CD14-positive monocyte (primary cell): ENCODE measurements around the gene PCDHGC3. TPM values are rescaled to one million over a fixed set of nuclear protein-coding genes. Genes with fewer than 3 reads are reported as not detected.

Source experiments
- DNase-seq, 3 donors: peaks; one replicate each; pipeline ENCODE4 v3.0.0-alpha.2; 2011 to 2022
- H2AFZ ChIP-seq: 2 replicates; pipeline ENCODE4 v1.6.0; 2012; ENCODE audit warnings: mild to moderate bottlenecking, low read depth, low read length, inconsistent platforms; ENCODE audit not compliant: insufficient read depth, poor library complexity, severe bottlenecking
- H3K27ac ChIP-seq, 2 donors: 1 replicate in 1 of 2; 2 replicates in 1 of 2; pipeline ENCODE4 v1.5.1; 2012 to 2013; ENCODE audit warnings: low read length in 2 of 2, control low read depth in 1 of 2, inconsistent platforms in 1 of 2, low read depth in 1 of 2, mild to moderate bottlenecking in 1 of 2
- H3K27me3 ChIP-seq, 2 donors: one replicate each; pipeline versions ENCODE4 v1.6.0 to v1.6.1; 2011 to 2013; ENCODE audit warnings: low read length in 2 of 2; ENCODE audit not compliant: control insufficient read depth in 2 of 2, insufficient read depth in 2 of 2
- H3K36me3 ChIP-seq, 2 donors: replicated peaks in 1 of 2; 1 replicate in 1 of 2; 2 replicates in 1 of 2; pipeline versions ENCODE4 v1.5.1 to v1.6.1; 2012 to 2013; ENCODE audit warnings: low read length in 2 of 2, control low read depth in 1 of 2, inconsistent platforms in 1 of 2, mild to moderate bottlenecking in 1 of 2; ENCODE audit not compliant: insufficient read depth in 2 of 2, control insufficient read depth in 1 of 2
- H3K4me1 ChIP-seq, 2 donors: 1 replicate in 1 of 2; 2 replicates in 1 of 2; pipeline versions ENCODE4 v1.5.1 to v1.6.1; 2012 to 2013; ENCODE audit warnings: low read length in 2 of 2, control low read depth in 1 of 2, inconsistent platforms in 1 of 2, mild to moderate bottlenecking in 1 of 2, moderate library complexity in 1 of 2; ENCODE audit not compliant: insufficient read depth in 2 of 2, control insufficient read depth in 1 of 2
- H3K4me2 ChIP-seq: replicated peaks from 2 replicates; pipeline ENCODE3; 2012; ENCODE audit warnings: low read length, moderate library complexity, mild to moderate bottlenecking; ENCODE audit not compliant: poor library complexity, severe bottlenecking; ENCODE audit errors: extremely low read depth
- H3K4me3 ChIP-seq, 3 experiments: fragments of 200-600 bp in 1 of 3; sonication (generic) in 1 of 3; replicated peaks in 1 of 3; 1 replicate in 2 of 3; 2 replicates in 1 of 3; pipeline ENCODE4 v1.5.1; 2011 to 2013; ENCODE audit warnings: low read length in 3 of 3, mild to moderate bottlenecking in 3 of 3, control low read depth in 2 of 3, low read depth in 2 of 3, inconsistent platforms in 1 of 3, moderate library complexity in 1 of 3
- H3K79me2 ChIP-seq: 2 replicates; pipeline ENCODE4 v1.6.0; 2012; ENCODE audit warnings: mild to moderate bottlenecking, control low read depth, inconsistent platforms, low read length, moderate library complexity; ENCODE audit not compliant: insufficient read depth
- H3K9ac ChIP-seq: 2 replicates; pipeline ENCODE4 v1.6.0; 2017; ENCODE audit warnings: low read length, mild to moderate bottlenecking; ENCODE audit not compliant: insufficient read depth, poor library complexity, severe bottlenecking
- H3K9me3 ChIP-seq, 2 donors: replicated peaks in 1 of 2; 1 replicate in 1 of 2; 2 replicates in 1 of 2; pipeline versions ENCODE4 v1.5.1 to v1.6.1; 2012 to 2013; ENCODE audit warnings: low read length in 2 of 2, control low read depth in 1 of 2; ENCODE audit not compliant: control insufficient read depth in 1 of 2, insufficient read depth in 1 of 2
- H4K20me1 ChIP-seq: 2 replicates; pipeline ENCODE4 v1.6.0; 2012; ENCODE audit warnings: mild to moderate bottlenecking, low read length, control low read depth, moderate library complexity; ENCODE audit not compliant: insufficient read depth
- H3K27ac Mint-ChIP-seq, 7 donors: one replicate each; pipeline ENCODE4 v1.8.0; 2020; ENCODE audit warnings: mild to moderate bottlenecking in 7 of 7, mixed read lengths in 7 of 7, moderate library complexity in 6 of 7, inconsistent platforms in 2 of 7
- H3K27me3 Mint-ChIP-seq, 3 donors: one replicate each; pipeline ENCODE4 v1.8.0; 2021 to 2022; ENCODE audit warnings: low read depth in 3 of 3, mild to moderate bottlenecking in 3 of 3, mixed read lengths in 3 of 3, moderate library complexity in 3 of 3, inconsistent platforms in 1 of 3
- H3K36me3 Mint-ChIP-seq, 2 donors: one replicate each; pipeline ENCODE4 v1.8.0; 2020; ENCODE audit warnings: mixed read lengths in 2 of 2, inconsistent platforms in 1 of 2, mild to moderate bottlenecking in 1 of 2
- H3K4me1 Mint-ChIP-seq: one replicate; pipeline ENCODE4 v1.8.0; 2020; ENCODE audit warnings: mild to moderate bottlenecking, mixed read lengths
- H3K4me3 Mint-ChIP-seq, 2 donors: one replicate each; pipeline ENCODE4 v1.8.0; 2020; ENCODE audit warnings: mild to moderate bottlenecking in 2 of 2, mixed read lengths in 2 of 2, moderate library complexity in 1 of 2
- H3K9me3 Mint-ChIP-seq, 7 donors: one replicate each; pipeline ENCODE4 v1.8.0; 2020 to 2022; ENCODE audit warnings: mixed read lengths in 7 of 7, mild to moderate bottlenecking in 6 of 7, moderate library complexity in 6 of 7, inconsistent platforms in 2 of 7
- WGBS: methylation state at CpG from one replicate; pipeline ENCODE4 v1.1.5; 2013; ENCODE audit warnings: missing lambda C conversion rate; ENCODE audit not compliant: insufficient coverage; 5-methylcytosine and 5-hydroxymethylcytosine counted together
- intact Hi-C, 2 donors: fragments of 100-400 bp; cut with micrococcal nuclease; formaldehyde crosslinking; loops; one replicate each; pipeline versions ENCODE4 v1.15.0 to v1.15.1; 2023
- polyA plus RNA-seq, 3 donors: library from polyadenylated mRNA; depleted of rRNA in 1 of 3; unstranded in 2 of 3; stranded (reverse) in 1 of 3; fragments of 300-500 nt in 2 of 3; fragments of >200 nt in 1 of 3; fragmentation: Illumina TruSeq in 2 of 3; gene quantifications; 1 replicate in 2 of 3; 2 replicates in 1 of 3; pipeline ENCODE4 v1.2.3, GENCODE V29; 2012 to 2021
- TF ChIP-seq, protein P1 (sequence below): fragments of 200-600 bp; IDR thresholded peaks from one replicate; pipeline ENCODE4 v1.8.0; 2022; ENCODE audit warnings: antibody characterized with exemption, mild to moderate bottlenecking

PCDHGC3 gene
- polyA plus RNA-seq, 3 donors: 0.33 TPM; not detected in 2

DNA sequence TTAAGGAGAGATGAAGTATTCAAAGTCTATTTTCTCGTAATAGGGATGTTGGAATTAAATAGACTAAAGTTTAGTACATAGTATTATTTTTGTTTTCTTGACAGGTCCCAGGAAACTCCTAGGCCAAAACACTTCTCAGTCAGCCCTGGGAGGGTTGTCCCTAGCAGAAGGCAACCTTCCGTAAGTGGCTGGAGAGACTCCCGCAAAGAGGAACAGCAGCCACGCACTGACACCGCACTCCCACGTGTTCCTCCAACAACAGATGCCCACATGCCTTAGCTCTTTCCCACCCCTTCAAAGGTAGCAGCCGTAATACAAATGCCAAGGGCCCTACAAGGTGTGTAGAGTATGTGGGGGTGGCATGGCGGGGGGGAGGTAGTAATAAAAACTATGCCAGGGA, 41.5 kb downstream of the PCDHGC3 start:
- peak overlapping the region in 1 of 7 donors; percentile 70 for H3K27ac Mint-ChIP-seq
- no peaks in the 10 kb centered on the region for H3K9me3 Mint-ChIP-seq
- Histone ChIP-seq H4K20me1 (peaks cover 91% of the 10 kb centered on the region), H2AFZ (no peak overlapping the region), H3K9me3 (no peaks in the 10 kb centered on the region), H3K4me1 (peaks cover 79 to 98% of the 10 kb centered on the region in 2 donors), H3K27ac (no peak overlapping the region), H3K4me2 (no peak overlapping the region), H3K27me3 (peaks cover 0 to 5% of the 10 kb centered on the region in 2 donors), H3K79me2 (peaks cover 14% of the 10 kb centered on the region), H3K9ac (no peak overlapping the region), H3K36me3 (peaks cover 48 to 62% of the 10 kb centered on the region in 2 donors), H3K4me3 (no peak overlapping the region)
- DNase-seq: no peak
- WGBS: 32% methylated on average over 3 of the region's 8 CpGs
- peaks cover 71 to 73% of the 10 kb centered on the region in 2 donors for H3K36me3 Mint-ChIP-seq
- peaks cover 0 to 17% (median 7%) of the 10 kb centered on the region in 3 donors for H3K27me3 Mint-ChIP-seq
- TF ChIP-seq, protein P1, sequence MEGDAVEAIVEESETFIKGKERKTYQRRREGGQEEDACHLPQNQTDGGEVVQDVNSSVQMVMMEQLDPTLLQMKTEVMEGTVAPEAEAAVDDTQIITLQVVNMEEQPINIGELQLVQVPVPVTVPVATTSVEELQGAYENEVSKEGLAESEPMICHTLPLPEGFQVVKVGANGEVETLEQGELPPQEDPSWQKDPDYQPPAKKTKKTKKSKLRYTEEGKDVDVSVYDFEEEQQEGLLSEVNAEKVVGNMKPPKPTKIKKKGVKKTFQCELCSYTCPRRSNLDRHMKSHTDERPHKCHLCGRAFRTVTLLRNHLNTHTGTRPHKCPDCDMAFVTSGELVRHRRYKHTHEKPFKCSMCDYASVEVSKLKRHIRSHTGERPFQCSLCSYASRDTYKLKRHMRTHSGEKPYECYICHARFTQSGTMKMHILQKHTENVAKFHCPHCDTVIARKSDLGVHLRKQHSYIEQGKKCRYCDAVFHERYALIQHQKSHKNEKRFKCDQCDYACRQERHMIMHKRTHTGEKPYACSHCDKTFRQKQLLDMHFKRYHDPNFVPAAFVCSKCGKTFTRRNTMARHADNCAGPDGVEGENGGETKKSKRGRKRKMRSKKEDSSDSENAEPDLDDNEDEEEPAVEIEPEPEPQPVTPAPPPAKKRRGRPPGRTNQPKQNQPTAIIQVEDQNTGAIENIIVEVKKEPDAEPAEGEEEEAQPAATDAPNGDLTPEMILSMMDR: no peak
- no peak overlapping the region for H3K4me3 Mint-ChIP-seq
- H3K4me1 Mint-ChIP-seq: peaks cover 91% of the 10 kb centered on the region
- intact Hi-C loops: no loop called here

DNA sequence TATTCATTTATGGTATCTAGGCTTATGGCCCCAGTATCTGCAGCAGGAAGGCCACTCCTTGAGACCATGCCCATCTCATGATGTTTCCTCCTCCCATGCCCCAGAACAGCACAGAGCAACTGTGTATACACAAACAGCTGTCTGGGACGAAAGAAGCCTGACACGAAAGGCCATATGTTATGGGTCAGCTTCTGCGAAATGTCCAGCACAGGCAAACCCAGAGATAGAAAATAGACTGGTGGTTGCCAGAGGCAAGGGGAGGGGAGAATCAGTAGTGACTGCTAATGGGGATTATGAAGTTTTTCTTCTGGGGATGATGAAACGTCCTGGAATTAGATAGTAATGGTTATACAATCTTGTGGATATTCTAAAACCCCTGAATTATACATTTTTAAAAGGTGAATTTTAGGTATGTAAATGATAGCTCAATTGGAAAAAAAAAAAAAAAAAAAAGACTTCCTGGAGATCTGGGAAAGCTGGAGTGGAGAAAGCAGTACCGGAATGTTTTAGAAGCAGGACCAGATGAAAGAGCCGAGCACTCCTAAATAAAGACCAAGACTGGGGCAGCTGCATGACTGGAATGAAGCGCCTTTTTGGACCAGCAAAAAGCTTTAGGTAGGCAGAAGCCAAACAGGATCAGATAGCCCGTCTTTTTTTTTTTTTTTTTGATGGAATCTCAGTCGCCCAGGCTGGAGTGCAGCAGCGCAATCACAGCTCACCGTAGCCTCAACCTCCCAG, 42.3 kb downstream of the PCDHGC3 start:
- Mint-ChIP-seq H3K36me3 (peaks cover 75 to 79% of the 10 kb centered on the region in 2 donors), H3K27me3 (peaks cover 0 to 10% (median 3%) of the 10 kb centered on the region in 3 donors), H3K9me3 (no peaks in the 10 kb centered on the region), H3K27ac (peak overlapping the region in 2 of 7 donors; percentile 25 to 57), H3K4me3 (no peak overlapping the region), H3K4me1 (peaks cover 91% of the 10 kb centered on the region)
- no peak overlapping the region for H2AFZ ChIP-seq
- no peak overlapping the region for H3K9ac ChIP-seq
- no peak overlapping the region for H3K4me3 ChIP-seq
- H3K4me1 ChIP-seq: peaks cover 77 to 98% of the 10 kb centered on the region in 2 donors
- H3K4me2 ChIP-seq: no peak overlapping the region
- peaks cover 14% of the 10 kb centered on the region for H3K79me2 ChIP-seq
- H4K20me1 ChIP-seq: peaks cover 98% of the 10 kb centered on the region
- intact Hi-C loops: no loop called here
- 100% methylated on average over 6 of the region's 11 CpGs for WGBS
- no peak for DNase-seq
- H3K27ac ChIP-seq: no peak overlapping the region
- peaks cover 0 to 5% of the 10 kb centered on the region in 2 donors for H3K27me3 ChIP-seq
- peaks cover 55 to 69% of the 10 kb centered on the region in 2 donors for H3K36me3 ChIP-seq
- no peaks in the 10 kb centered on the region for H3K9me3 ChIP-seq
- TF ChIP-seq, protein P1: no peak
